HepG2 (cell line): ENCODE results near the gene CA5B. TPM values are rescaled to one million over a fixed set of nuclear protein-coding genes. Genes with fewer than 3 reads are reported as not detected.

Experiments used
- CENPX ChIP-seq: sonication (generic); formaldehyde crosslinking; IDR thresholded peaks from 2 replicates; pipeline ENCODE4 v1.9.0; 2021; ENCODE audit warnings: mild to moderate bottlenecking, missing genetic modification reagents, moderate library complexity
- CERS6 ChIP-seq: sonication (generic); formaldehyde crosslinking; IDR thresholded peaks from 2 replicates; pipeline ENCODE4 v1.5.0; 2020; ENCODE audit warnings: missing genetic modification reagents
- FOXA3 ChIP-seq: IDR thresholded peaks from 2 replicates; pipeline ENCODE4 v1.6.1; 2016; ENCODE audit warnings: missing genetic modification reagents, missing compliant biosample characterization
- MYC ChIP-seq: sonication (generic); formaldehyde crosslinking; IDR thresholded peaks from 2 replicates; pipeline ENCODE4 v1.9.0; 2021; ENCODE audit warnings: missing genetic modification reagents, borderline replicate concordance
- NFKBIZ ChIP-seq: IDR thresholded peaks from 2 replicates; pipeline ENCODE4 v1.6.1; 2018; ENCODE audit warnings: missing genetic modification reagents, missing compliant biosample characterization
- POGK ChIP-seq: sonication (generic); formaldehyde crosslinking; conservative IDR thresholded peaks from 2 replicates; pipeline ENCODE4 v1.8.0; 2022; ENCODE audit warnings: mild to moderate bottlenecking, moderate library complexity, missing genetic modification reagents
- RELA ChIP-seq: sonication (generic); formaldehyde crosslinking; IDR thresholded peaks from 2 replicates; pipeline ENCODE4 v1.4.0; 2020; ENCODE audit warnings: missing genetic modification reagents
- TAF15 ChIP-seq: fragments of 200-400 bp; formaldehyde crosslinking; IDR thresholded peaks from one replicate; pipeline ENCODE4 v1.6.1; 2018; ENCODE audit warnings: mild to moderate bottlenecking, low read depth, low read length; ENCODE audit not compliant: poor library complexity, severe bottlenecking
- UBTF ChIP-seq: sonication (generic); formaldehyde crosslinking; IDR thresholded peaks from 2 replicates; pipeline ENCODE4 v1.4.0; 2020; ENCODE audit warnings: mild to moderate bottlenecking, missing genetic modification reagents
- ZFP36L2 ChIP-seq: sonication (generic); formaldehyde crosslinking; IDR thresholded peaks from 2 replicates; pipeline ENCODE4 v1.4.0; 2020; ENCODE audit warnings: missing genetic modification reagents
- ZMYM2 ChIP-seq: sonication (generic); formaldehyde crosslinking; IDR thresholded peaks from 2 replicates; pipeline ENCODE4 v1.8.0; 2022; ENCODE audit warnings: mild to moderate bottlenecking, missing genetic modification reagents
- ZNF10 ChIP-seq: sonication (generic); formaldehyde crosslinking; IDR thresholded peaks from 2 replicates; pipeline ENCODE4 v1.4.0; 2020; ENCODE audit warnings: mild to moderate bottlenecking, low read depth, missing genetic modification reagents, borderline replicate concordance
- ZNF205 ChIP-seq: IDR thresholded peaks from 2 replicates; pipeline ENCODE4 v1.6.1; 2018; ENCODE audit warnings: missing biosample characterization, missing genetic modification reagents
- ZNF33A ChIP-seq: sonication (generic); formaldehyde crosslinking; IDR thresholded peaks from 2 replicates; pipeline ENCODE4 v1.5.1; 2020; ENCODE audit warnings: missing genetic modification reagents, mild to moderate bottlenecking, moderate library complexity, borderline replicate concordance
- ZNF441 ChIP-seq: sonication (generic); formaldehyde crosslinking; IDR thresholded peaks from 2 replicates; pipeline ENCODE4 v1.7.0; 2021; ENCODE audit warnings: missing genetic modification reagents, borderline replicate concordance
- ZNF646 ChIP-seq: sonication (generic); formaldehyde crosslinking; IDR thresholded peaks from 2 replicates; pipeline ENCODE4 v1.9.0; 2021; ENCODE audit warnings: mild to moderate bottlenecking, missing genetic modification reagents
- ZNF781 ChIP-seq: sonication (generic); formaldehyde crosslinking; IDR thresholded peaks from 2 replicates; pipeline ENCODE4 v1.5.1; 2020; ENCODE audit warnings: borderline replicate concordance, mild to moderate bottlenecking, missing genetic modification reagents; ENCODE audit errors: not compliant biosample characterization
- polyA plus RNA-seq, 8 experiments: library from polyadenylated mRNA; depleted of rRNA in 3 of 8; stranded (reverse) in 7 of 8; unstranded in 1 of 8; fragments of >200 nt; fragmentation: Illumina TruSeq in 4 of 8; extraction: Trizol in 4 of 8; gene quantifications; 2 replicates each; pipeline versions ENCODE4 v1.2.1 to v1.2.3, GENCODE V29; 2011 to 2016; ENCODE audit warnings: low read depth in 4 of 8, missing spikeins in 1 of 8, mixed read lengths in 1 of 8; ENCODE audit not compliant: insufficient read depth in 1 of 8
- total RNA-seq, 5 experiments: library from RNA; depleted of rRNA; stranded (reverse); fragments of >200 nt; fragmentation: Illumina TruSeq; extraction: Trizol; gene quantifications; 2 replicates each; pipeline ENCODE4 v1.2.3, GENCODE V29; 2016; ENCODE audit warnings: low read depth in 1 of 5

Gene CA5B
- total and polyA plus RNA-seq, 2 of the 13 experiments (the other 11 are each of a cell fraction or from before 2014, with no cell fraction given), result 1.7 to 2.2 TPM

- no peak for TF ChIP-seq ZNF781 (CRISPR knock-in tag)
- TF ChIP-seq ZNF205 (CRISPR knock-in tag), result no peak
- TF ChIP-seq UBTF (CRISPR knock-in tag), result no peak
- peak; percentile 40; the same call in 1 of the 2 replicates for TF ChIP-seq NFKBIZ (CRISPR knock-in tag)
- no peak for TF ChIP-seq ZNF646 (CRISPR knock-in tag)
- no peak for TF ChIP-seq ZNF33A (CRISPR knock-in tag)
- no peak for TF ChIP-seq RELA (CRISPR knock-in tag)
- no peak for TF ChIP-seq ZFP36L2 (CRISPR knock-in tag)
- no peak for TF ChIP-seq ZNF441 (CRISPR knock-in tag)
- TF ChIP-seq MYC (CRISPR knock-in tag), result peak; percentile 39; the same call in 1 of the 2 replicates
- TF ChIP-seq POGK (CRISPR knock-in tag), result peak; percentile 95
- peak; percentile 85 for TF ChIP-seq FOXA3 (CRISPR knock-in tag)
- no peak for TF ChIP-seq TAF15
- no peak for TF ChIP-seq CERS6 (CRISPR knock-in tag)
- no peak for TF ChIP-seq ZNF10 (CRISPR knock-in tag)
- TF ChIP-seq ZMYM2, result peak; percentile 68; the same call in 1 of the 2 replicates
- TF ChIP-seq CENPX, result no peak
These were observed 6.3 kb downstream of the CA5B start (continued) for GRCh38 chrX:15744181-15744867.
